ENCODE measurements around the gene MX2.
"Not testable (repeated sequence)": the region's sequence is repeated elsewhere in the genome, so short reads cannot be mapped to it uniquely, and the experiment has no call there.

The MX2 gene

GRCh38 chr21:41387042-41387819 is 25.4 kb downstream of the MX2 start:
- DNase-seq (ENCODE audit: low read depth): no peak

DNA sequence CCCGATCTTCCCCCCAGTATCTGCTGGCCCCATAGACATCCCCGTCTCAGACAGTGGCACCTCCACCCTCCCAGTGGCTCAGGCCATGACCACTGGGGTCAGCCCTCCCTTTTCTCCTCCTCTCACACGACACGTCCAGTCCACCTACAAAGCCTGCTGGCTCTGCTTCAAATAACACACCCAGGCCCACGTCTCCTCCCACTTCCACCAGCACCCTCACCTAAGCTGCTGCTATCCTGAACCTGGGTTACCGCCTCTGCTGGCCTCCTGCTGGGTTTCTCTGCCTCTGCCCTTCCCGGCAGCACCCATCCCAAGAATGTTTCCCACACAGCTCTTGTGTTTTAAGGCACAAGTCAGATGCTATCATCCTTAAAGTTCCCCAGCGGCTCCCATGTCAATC is 26.0 kb downstream of the MX2 start:
- DNase-seq (ENCODE audit: low read depth): no peak

GRCh38 chr21:41388259-41388658 is 26.4 kb downstream of the MX2 start:
- no peak for DNase-seq (ENCODE audit: low read depth)

DNA sequence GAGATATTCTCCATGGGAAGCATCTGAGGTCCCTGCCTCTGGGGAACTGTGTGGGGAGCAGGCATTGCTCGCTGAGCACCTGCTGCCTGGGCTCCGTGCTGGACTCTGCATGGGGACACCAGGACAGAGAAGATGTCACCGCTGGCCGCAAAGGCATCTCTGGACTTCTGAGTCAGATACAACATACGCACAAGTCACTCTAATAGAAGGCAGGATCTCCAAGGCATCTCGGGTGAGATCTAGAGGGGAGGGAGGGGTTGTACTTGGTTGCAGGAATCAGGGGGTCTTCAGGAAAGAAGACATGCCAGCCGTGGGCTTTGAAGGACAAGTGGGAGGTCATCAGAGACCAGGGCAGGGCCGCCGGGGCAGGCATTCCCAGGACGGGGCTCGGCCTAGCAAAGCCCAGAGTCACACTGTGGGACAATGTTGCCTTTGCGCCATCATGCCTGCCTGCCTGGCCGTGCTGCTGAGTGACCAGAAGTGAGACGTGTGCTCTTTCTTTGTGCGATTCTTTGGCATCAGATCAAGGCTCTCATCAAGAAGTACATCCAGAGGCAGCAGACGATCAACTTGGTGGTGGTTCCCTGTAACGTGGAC is 28.3 kb downstream of the MX2 start:
- no peak for DNase-seq (ENCODE audit: low read depth)

- DNase-seq (ENCODE audit: low read depth): no peak
Observed at GRCh38 chr21:41393876-41394465, 32.1 kb downstream of the MX2 start.

- DNase-seq (ENCODE audit: low read depth): no peak
Observed at GRCh38 chr21:41396558-41397075, 34.8 kb downstream of the MX2 start.

DNA sequence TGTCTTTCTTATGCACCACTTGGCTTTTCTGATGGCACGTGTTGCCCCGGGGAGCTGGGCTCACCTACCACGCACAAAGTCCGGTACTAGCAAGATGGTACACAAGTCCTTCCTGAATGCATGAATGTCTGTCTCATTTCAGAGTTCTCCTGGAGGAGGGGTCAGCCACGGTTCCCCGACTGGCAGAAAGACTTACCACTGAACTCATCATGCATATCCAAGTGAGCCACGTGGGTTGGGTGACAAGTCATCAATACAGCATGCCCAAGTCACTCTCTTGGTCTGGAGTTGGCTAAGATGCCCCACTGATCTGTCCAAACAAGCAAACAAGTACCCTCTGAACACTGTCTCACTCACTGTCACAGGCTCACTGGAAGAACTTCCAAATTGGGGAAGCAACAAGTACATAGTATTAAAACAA is 35.7 kb downstream of the MX2 start:
- DNase-seq (ENCODE audit: low read depth): no peak

DNA sequence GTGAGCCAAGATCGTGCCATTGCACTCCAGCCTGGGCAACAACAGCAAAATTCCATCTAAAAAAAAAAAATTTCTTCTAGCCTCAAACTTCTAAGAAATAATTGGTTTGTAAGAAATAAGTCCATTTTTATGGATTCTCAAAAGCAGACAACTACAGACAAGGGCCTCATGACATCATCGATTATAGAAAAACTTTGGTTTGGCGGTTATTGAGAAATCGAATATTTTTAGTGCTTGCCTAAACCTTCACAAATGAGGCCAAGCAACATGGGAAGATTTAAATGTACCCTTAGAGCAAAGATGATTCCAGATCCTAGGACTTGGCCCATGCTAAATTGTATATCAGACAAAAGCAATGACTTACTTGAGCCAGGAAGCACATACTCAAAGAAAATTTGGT is 36.4 kb downstream of the MX2 start:
- no peak for DNase-seq (ENCODE audit: low read depth)

- DNase-seq (ENCODE audit: low read depth): no peak
Observed at GRCh38 chr21:41398831-41399230, 37.0 kb downstream of the MX2 start.

- DNase-seq (ENCODE audit: low read depth): no peak
Observed at GRCh38 chr21:41399246-41399800, 37.5 kb downstream of the MX2 start.

DNA sequence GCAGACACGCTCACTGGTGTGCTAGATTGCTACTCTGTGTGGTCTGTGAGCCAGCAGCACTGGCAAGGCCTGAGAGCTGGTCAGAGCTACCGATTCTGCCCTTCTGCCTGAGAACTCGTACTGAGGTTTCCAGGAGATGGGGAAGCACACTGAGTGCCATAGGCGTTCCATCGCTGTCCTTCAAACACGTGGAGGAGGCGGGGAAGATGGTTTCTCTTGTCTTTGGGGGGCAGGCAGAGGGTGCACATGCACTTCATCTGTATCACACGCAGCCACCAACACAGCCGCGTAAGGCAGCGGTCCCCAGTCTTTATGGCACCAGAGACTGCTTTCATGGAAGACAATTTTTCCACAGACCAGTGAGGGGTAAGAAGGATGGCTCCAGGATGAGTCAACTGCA is 40.4 kb downstream of the MX2 start:
- DNase-seq (ENCODE audit: low read depth): no peak

GRCh38 chr21:41402796-41403195 is 41.0 kb downstream of the MX2 start:
- no peak for DNase-seq (ENCODE audit: low read depth)

- no peak for DNase-seq (ENCODE audit: low read depth)
Observed at GRCh38 chr21:41403331-41403730, 41.5 kb downstream of the MX2 start.

- DNase-seq (ENCODE audit: low read depth): no peak
Observed at GRCh38 chr21:41403966-41404365, 42.1 kb downstream of the MX2 start.

DNA sequence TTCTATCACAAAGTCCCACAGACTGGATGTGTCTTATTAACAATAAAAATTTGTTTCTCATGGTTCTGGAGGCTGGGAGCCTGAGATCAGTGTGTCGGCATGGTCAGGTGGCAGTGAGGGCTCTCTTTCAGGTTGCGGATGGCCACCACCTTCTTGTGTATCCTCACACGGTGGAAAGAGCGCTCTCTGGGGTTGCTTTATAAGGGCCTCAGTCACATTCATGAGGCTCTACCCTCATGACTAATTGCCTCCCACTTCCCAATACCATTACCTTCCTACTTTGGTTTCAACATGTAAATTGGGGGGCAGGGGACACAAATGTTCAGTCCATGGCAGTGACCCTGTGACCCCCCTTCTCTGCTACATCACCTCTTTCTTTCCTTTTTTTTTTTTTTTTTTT is 43.5 kb downstream of the MX2 start:
- no peak for DNase-seq (ENCODE audit: low read depth)

DNA sequence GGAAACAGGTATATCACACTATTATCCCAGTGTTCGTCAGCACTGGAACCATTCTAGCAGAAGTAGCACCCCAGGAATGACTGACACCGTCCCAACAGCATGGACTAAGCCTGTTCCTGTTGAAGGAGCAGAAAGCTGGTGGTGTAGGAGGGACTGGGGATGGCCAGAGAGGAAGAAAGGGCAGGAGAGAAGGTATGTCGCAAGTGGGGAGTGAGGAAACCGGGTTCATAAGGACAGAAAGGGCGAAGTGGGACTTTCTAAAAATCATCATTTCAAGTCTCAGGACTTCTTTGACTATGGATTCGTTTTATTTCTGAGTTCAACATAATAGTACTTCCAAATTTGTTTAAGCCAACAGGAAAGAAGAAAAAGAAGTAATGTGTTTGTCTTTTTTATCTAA is 44.5 kb downstream of the MX2 start:
- DNase-seq (ENCODE audit: low read depth): no peak

- DNase-seq (ENCODE audit: low read depth): no peak
Observed at GRCh38 chr21:41407541-41408460, 46.0 kb downstream of the MX2 start.

GRCh38 chr21:41410361-41410760 is 48.5 kb downstream of the MX2 start:
- DNase-seq (ENCODE audit: low read depth): no peak

GRCh38 chr21:41410767-41411448 is 49.1 kb downstream of the MX2 start:
- no peak for DNase-seq (ENCODE audit: low read depth)

DNA sequence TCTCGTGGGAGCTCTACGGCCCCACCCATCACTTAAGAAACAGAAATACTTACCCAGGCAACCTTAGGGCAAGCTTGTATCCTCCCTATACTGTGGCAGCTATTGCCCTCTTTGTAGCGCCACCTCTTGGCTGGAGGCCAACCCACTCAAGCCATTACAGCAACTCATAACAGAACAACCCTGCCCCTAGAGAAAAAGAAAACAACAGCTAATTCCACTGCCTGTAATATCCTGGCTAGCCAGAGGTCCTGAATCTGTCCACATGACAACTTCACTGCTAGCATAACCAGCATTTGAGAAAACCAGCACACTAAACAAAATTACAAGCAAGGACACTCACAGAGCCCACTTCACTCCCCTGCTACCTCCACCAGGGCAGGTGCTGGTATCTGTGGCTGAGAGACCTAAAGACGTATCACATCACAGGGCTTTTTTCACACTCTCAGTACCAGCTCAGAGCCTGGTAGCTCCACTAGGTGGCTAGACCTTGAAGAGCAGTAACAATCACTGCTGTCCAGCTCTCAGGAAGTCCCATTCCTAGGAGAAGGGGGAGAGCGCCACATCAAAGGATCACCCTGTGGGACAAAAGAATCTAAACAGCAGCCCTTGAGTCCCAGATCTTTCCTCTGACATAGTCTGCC is 49.7 kb downstream of the MX2 start:
- no peak for DNase-seq (ENCODE audit: low read depth)

- DNase-seq (ENCODE audit: low read depth): not testable (repeated sequence)
Observed at GRCh38 chr21:41417505-41417904, 55.7 kb downstream of the MX2 start.
